IPS-20b (cell line): ENCODE data around the gene KIAA0930.
A peak's percentile ranks its signal among the peaks of the same experiment; 100 is the strongest.
"Not testable (repeated sequence)": the region's sequence is repeated elsewhere in the genome, so short reads cannot be mapped to it uniquely, and the experiment has no call there.

Experiments used
- H3K27ac ChIP-seq: one replicate; pipeline ENCODE4 v1.5.1; 2013; ENCODE audit warnings: low read length
- H3K27me3 ChIP-seq: 2 replicates; pipeline ENCODE4 v1.6.1; 2013; ENCODE audit warnings: mild to moderate bottlenecking, low read length, inconsistent platforms; ENCODE audit not compliant: insufficient read depth
- H3K36me3 ChIP-seq: 2 replicates; pipeline ENCODE4 v1.6.1; 2013; ENCODE audit warnings: low read depth, mild to moderate bottlenecking, inconsistent platforms, low read length, moderate library complexity; ENCODE audit not compliant: insufficient read depth
- H3K4me1 ChIP-seq: 2 replicates; pipeline ENCODE4 v1.6.1; 2013; ENCODE audit warnings: mild to moderate bottlenecking, control low read depth, inconsistent platforms, low read length, moderate library complexity; ENCODE audit not compliant: insufficient read depth
- H3K4me3 ChIP-seq: 2 replicates; pipeline ENCODE4 v1.5.1; 2013; ENCODE audit warnings: mild to moderate bottlenecking, low read length, inconsistent platforms
- H3K9ac ChIP-seq: 2 replicates; pipeline ENCODE4 v1.6.1; 2013; ENCODE audit warnings: low read depth, mild to moderate bottlenecking, inconsistent platforms, low read length, moderate library complexity
- H3K9me3 ChIP-seq: 2 replicates; pipeline ENCODE4 v1.6.1; 2013; ENCODE audit warnings: mild to moderate bottlenecking, low read depth, low read length, inconsistent platforms; ENCODE audit not compliant: insufficient read depth

The KIAA0930 gene

GRCh38 chr22:45240810-45241631, at the start of gene KIAA0930:
TSS of gene KIAA0930 (minus strand) at chr22:45240894. CDS start at chr22:45240703, 191 bp downstream.
- H3K27me3 ChIP-seq, result peaks cover 19% of the 10 kb centered on the region
- peak within 1 kb of the TSS; percentile 59; the same call in 1 of the 2 replicates for H3K9ac ChIP-seq
- H3K27ac ChIP-seq, result no peak within 1 kb of the TSS
- peaks cover 12% of the 10 kb centered on the region; the same call in 1 of the 2 replicates for H3K4me1 ChIP-seq
- H3K36me3 ChIP-seq, result no peaks in the 10 kb centered on the region
- H3K9me3 ChIP-seq, result no peaks in the 10 kb centered on the region
- peak within 1 kb of the TSS; percentile 84 for H3K4me3 ChIP-seq

GRCh38 chr22:45286854-45287551, 46.3 kb upstream of the KIAA0930 start:
- H3K36me3 ChIP-seq, result no peaks in the 10 kb centered on the region
- no peak overlapping the region for H3K4me3 ChIP-seq
- H3K27me3 ChIP-seq, result peaks cover 47% of the 10 kb centered on the region
- H3K4me1 ChIP-seq, result no peaks in the 10 kb centered on the region; the same call in 1 of the 2 replicates
- no peak overlapping the region for H3K27ac ChIP-seq
- H3K9ac ChIP-seq, result no peak overlapping the region
- H3K9me3 ChIP-seq, result no peaks in the 10 kb centered on the region

GRCh38 chr22:45285263-45286058, 44.8 kb upstream of the KIAA0930 start:
- H3K4me3 ChIP-seq, result peak overlapping the region; percentile 60
- H3K9me3 ChIP-seq, result no peaks in the 10 kb centered on the region
- peak overlapping the region; percentile 41; the same call in 1 of the 2 replicates for H3K9ac ChIP-seq
- H3K36me3 ChIP-seq, result no peaks in the 10 kb centered on the region
- H3K27me3 ChIP-seq, result peaks cover 49% of the 10 kb centered on the region
- H3K27ac ChIP-seq, result no peak overlapping the region
- no peaks in the 10 kb centered on the region; the same call in 1 of the 2 replicates for H3K4me1 ChIP-seq

- peak within 1 kb of the TSS; percentile 60 for H3K4me3 ChIP-seq
- H3K4me1 ChIP-seq, result no peaks in the 10 kb centered on the region; the same call in 1 of the 2 replicates
- H3K9me3 ChIP-seq, result no peaks in the 10 kb centered on the region
- H3K27me3 ChIP-seq, result peaks cover 46% of the 10 kb centered on the region
- peak within 1 kb of the TSS; percentile 41; the same call in 1 of the 2 replicates for H3K9ac ChIP-seq
- no peak within 1 kb of the TSS for H3K27ac ChIP-seq
- H3K36me3 ChIP-seq, result no peaks in the 10 kb centered on the region
Observed at GRCh38 chr22:45284705-45285262, 44.1 kb upstream of the KIAA0930 start, which contains the start of gene UPK3A. TSS of gene UPK3A (plus strand) at chr22:45284949. CDS start at chr22:45285014, 65 bp downstream.

GRCh38 chr22:45281010-45281409, 40.3 kb upstream of the KIAA0930 start:
- Histone ChIP-seq H3K4me1 (no peaks in the 10 kb centered on the region), H3K36me3 (no peaks in the 10 kb centered on the region), H3K9me3 (no peaks in the 10 kb centered on the region), H3K27me3 (peaks cover 37% of the 10 kb centered on the region), H3K4me3 (no peak overlapping the region), H3K9ac (no peak overlapping the region), H3K27ac (no peak overlapping the region)

GRCh38 chr22:45280587-45280980, 39.9 kb upstream of the KIAA0930 start:
- Histone ChIP-seq H3K27ac (no peak overlapping the region), H3K4me1 (no peaks in the 10 kb centered on the region), H3K9ac (no peak overlapping the region), H3K27me3 (peaks cover 32% of the 10 kb centered on the region), H3K36me3 (no peaks in the 10 kb centered on the region), H3K9me3 (no peaks in the 10 kb centered on the region), H3K4me3 (no peak overlapping the region)

GRCh38 chr22:45278125-45278524, 37.4 kb upstream of the KIAA0930 start:
- no peaks in the 10 kb centered on the region for H3K4me1 ChIP-seq
- H3K27ac ChIP-seq, result no peak overlapping the region
- H3K27me3 ChIP-seq, result peaks cover 11% of the 10 kb centered on the region
- no peaks in the 10 kb centered on the region for H3K9me3 ChIP-seq
- no peaks in the 10 kb centered on the region for H3K36me3 ChIP-seq
- H3K9ac ChIP-seq, result no peak overlapping the region
- no peak overlapping the region for H3K4me3 ChIP-seq

GRCh38 chr22:45277720-45278119, 37.0 kb upstream of the KIAA0930 start:
- H3K27ac ChIP-seq, H3K36me3 ChIP-seq, H3K9me3 ChIP-seq, H3K4me1 ChIP-seq, H3K27me3 ChIP-seq, H3K4me3 ChIP-seq, H3K9ac ChIP-seq: not testable (repeated sequence)

- H3K36me3 ChIP-seq, result no peaks in the 10 kb centered on the region
Observed at GRCh38 chr22:45276507-45277105, 35.9 kb upstream of the KIAA0930 start.

GRCh38 chr22:45273452-45274075, 32.9 kb upstream of the KIAA0930 start:
- Histone ChIP-seq H3K9ac (no peak overlapping the region), H3K27me3 (peaks cover 16% of the 10 kb centered on the region), H3K4me1 (peaks cover 8% of the 10 kb centered on the region; the same call in 1 of the 2 replicates), H3K4me3 (no peak overlapping the region), H3K9me3 (no peaks in the 10 kb centered on the region), H3K27ac (no peak overlapping the region), H3K36me3 (no peaks in the 10 kb centered on the region)

More at GRCh38 chr22:45276507-45277105, 35.9 kb upstream of the KIAA0930 start:
- no peak overlapping the region for H3K9ac ChIP-seq
- no peak overlapping the region for H3K27ac ChIP-seq
- no peaks in the 10 kb centered on the region for H3K9me3 ChIP-seq
- H3K4me1 ChIP-seq, result no peaks in the 10 kb centered on the region
- H3K4me3 ChIP-seq, result no peak overlapping the region
- H3K27me3 ChIP-seq, result no peaks in the 10 kb centered on the region
